GM12865 (cell line): ENCODE data around the gene PSMA5.

Experiments
- DNase-seq: peaks from one replicate; pipeline ENCODE4 v3.0.0; 2010; ENCODE audit warnings: low read depth
- H3K4me3 ChIP-seq: 2 replicates; pipeline ENCODE4 v1.5.1; 2011; ENCODE audit warnings: mild to moderate bottlenecking, low read depth, low read length, control low read depth
- TF ChIP-seq, protein P1 (sequence below): IDR thresholded peaks from 2 replicates; pipeline ENCODE4 v1.5.1; 2011; ENCODE audit warnings: low read length, control low read depth, low read depth, inconsistent platforms; ENCODE audit not compliant: insufficient read depth; ENCODE audit errors: missing control alignments

The PSMA5 gene

DNA sequence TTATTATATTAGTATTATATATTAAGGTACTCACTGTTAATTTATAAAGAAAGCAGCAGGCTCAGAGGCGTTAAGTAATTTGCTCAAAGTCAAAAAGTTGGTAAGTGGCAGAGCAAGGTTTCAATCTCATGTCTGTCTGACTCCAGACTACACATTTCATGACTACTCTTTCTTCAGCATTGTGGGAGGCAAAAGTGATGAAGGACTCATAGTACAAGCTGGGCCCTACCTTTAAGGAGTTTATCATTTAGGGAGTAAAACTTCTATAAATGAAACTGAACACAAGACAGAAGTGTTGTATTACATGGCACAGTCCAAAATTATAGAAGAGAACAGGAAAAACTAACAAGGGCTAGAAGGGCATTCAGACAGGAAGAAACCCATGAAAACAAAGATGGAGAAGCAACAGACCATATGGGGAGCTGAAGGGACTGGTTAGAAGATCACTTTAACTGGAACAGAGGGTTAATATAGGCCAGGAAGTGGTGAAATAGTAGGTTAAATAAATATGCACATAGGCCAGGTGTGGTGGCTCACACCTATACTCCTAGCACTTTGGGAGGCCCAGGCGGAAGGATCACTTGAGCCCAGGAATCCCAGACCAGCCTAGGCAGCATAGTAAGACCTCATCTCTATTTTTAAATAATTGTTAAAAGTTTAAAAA, 40.1 kb downstream of the PSMA5 start:
- TF ChIP-seq, protein P1, sequence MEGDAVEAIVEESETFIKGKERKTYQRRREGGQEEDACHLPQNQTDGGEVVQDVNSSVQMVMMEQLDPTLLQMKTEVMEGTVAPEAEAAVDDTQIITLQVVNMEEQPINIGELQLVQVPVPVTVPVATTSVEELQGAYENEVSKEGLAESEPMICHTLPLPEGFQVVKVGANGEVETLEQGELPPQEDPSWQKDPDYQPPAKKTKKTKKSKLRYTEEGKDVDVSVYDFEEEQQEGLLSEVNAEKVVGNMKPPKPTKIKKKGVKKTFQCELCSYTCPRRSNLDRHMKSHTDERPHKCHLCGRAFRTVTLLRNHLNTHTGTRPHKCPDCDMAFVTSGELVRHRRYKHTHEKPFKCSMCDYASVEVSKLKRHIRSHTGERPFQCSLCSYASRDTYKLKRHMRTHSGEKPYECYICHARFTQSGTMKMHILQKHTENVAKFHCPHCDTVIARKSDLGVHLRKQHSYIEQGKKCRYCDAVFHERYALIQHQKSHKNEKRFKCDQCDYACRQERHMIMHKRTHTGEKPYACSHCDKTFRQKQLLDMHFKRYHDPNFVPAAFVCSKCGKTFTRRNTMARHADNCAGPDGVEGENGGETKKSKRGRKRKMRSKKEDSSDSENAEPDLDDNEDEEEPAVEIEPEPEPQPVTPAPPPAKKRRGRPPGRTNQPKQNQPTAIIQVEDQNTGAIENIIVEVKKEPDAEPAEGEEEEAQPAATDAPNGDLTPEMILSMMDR = no peak
- DNase-seq = no peak
- H3K4me3 ChIP-seq = no peak overlapping the region

DNA sequence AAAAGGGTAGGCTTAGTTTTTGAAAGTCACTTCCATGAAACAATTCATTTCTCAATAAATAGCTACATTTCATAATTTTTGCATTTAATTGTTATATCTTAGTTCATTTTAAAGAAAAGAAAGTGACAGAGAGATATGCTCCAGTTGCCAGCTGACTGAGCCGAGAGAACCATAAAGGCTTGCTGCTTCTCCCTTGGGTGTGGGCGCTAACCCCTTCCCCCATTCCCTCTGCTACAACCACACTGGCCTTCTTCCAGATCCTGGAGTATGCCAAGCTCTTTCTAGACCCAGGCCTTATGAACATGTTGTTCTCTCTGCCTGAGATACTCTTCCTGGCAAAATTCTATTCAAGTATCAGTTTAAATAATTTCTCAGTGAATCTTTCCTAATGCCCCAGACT, 40.8 kb downstream of the PSMA5 start:
- TF ChIP-seq, protein P1 = no peak
- no peak overlapping the region for H3K4me3 ChIP-seq
- DNase-seq = no peak

DNA sequence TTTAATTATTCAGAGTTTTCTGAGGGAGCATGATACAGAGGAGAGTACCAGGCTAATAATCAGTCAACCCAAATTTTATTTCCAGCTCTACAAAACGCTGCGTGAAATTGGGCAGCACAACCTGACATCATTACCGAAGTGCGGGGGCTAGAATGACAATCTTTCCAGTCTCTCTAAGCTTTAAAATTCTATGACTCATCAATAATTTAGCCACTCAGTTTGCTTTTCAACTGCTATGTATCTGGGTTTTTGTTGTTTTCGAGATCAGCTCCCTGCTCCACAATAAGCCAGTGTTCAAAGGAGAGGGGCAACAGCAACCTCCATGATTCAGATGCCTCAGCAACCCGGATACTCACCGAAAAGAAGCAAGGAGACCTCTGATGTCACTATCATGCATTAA, 42.4 kb downstream of the PSMA5 start:
- TF ChIP-seq, protein P1 = no peak
- DNase-seq = no peak

DNA sequence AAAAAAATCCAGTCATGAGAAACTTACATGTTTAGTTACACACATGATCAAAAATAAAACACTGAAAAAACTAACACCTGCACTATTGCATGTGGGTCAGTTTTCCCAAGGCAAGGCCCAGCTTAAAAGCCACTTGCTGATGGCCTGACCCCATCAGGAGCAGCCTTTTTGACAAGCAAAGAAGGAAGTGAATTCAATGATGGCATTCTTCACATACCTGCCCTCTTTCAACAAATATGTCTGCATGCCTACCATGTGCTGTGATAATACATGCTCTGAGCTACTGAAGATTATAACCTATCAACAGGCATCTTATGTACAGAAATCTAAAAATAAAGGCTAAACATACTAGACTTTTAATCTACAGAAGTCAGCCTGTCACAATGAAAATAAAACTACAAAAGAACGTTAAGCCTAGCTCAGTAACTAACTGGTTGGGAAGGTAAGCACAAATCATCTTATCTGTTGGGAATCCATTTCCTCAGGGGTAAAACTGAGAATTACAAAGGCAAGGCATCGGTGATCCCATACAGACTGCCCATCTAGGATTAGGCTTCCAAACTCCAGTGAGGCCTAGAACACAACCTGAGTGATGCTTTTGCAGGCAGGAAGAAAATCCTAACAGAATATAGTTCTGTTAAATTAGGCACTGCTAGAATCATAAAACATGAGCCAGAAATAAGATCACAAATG, 43.0 kb downstream of the PSMA5 start:
- TF ChIP-seq, protein P1 = no peak
- H3K4me3 ChIP-seq = no peak overlapping the region
- no peak for DNase-seq

More for the DNA sequence above, 42.4 kb downstream of the PSMA5 start:
- H3K4me3 ChIP-seq = no peak overlapping the region

DNA sequence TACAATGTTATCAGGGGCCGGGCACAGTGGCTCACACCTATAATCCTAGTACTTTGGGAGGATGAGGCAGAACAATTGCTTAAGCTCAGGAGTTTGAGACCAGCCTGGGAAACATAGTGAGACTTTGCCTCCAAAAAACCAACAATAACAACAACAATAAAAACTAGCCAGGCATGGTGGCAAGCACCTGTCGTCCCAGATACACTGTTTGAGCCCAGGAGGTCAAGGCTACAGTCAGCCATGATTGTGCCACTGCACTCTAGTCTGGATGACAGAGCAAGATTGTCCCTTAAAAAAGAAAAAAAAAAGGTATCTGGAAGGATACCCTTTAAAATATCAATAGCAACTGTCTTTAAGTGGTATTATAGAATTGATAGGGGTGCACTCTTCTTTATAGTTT, 44.7 kb downstream of the PSMA5 start:
- DNase-seq = no peak
- no peak overlapping the region for H3K4me3 ChIP-seq
- TF ChIP-seq, protein P1 = no peak

DNA sequence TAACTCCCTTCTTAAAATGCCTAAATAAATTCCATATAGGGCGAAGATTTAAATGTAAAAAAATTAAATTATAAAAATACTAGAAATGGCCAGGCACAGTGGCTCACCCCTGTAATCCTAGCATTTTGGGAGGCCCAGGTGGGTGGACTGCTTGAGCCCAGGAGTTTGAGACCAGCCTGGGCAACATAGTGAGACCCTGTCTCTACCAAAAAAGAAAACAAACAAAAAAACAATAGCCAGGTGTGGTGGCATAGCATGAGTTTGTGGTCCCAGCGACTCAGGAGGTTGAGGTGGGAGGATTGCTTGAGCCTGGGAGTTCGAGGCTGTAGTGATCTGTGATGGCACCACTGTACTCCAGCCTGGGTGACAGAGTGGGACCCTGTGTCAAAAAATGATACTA, 46.3 kb downstream of the PSMA5 start:
- no peak overlapping the region for H3K4me3 ChIP-seq
- TF ChIP-seq, protein P1 = no peak
- DNase-seq = no peak
